ENCODE measurements around the gene ACSM3. TPM values are rescaled to one million over a fixed set of nuclear protein-coding genes. Genes with fewer than 3 reads are reported as not detected.

Gene ACSM3
- polyA plus RNA-seq, 1 experiment, result 0.29 TPM

DNA sequence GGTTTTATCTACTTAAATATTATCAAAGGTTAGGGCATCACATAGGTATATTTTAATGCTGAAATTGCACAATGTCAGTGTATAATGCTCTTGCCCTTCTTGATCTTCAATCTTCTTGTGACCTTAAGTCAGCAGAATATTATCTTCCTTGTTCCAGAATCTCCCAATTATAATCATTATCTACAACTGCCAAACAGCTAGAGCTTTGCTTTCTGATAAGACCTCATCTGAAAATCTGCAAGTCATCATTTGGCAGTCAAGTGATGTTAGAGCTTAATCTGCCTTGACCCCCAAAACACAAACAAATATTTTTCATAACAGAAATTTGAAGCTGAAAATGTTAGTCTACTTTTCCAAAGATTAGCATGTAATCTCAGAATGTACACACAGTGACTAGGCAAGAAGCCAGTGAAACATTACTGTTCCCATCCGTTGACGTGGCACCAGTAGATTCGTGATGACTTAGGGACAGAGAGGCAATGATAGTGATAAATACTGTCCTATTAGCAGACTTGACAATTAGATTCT lies 62.3 kb downstream of the ACSM3 start:
- CTCF ChIA-PET, result interaction anchor here (0.6 to 2.0 kb wide), 5 partner anchors 11 to 258 kb away, joined by 3 to 5 read pairs (median 3); partner anchors contain the start of genes ERI2 and REXO5
- no peak for DNase-seq (ENCODE audit: low read depth)

GRCh38 chr16:20829536-20829935 lies 65.7 kb downstream of the ACSM3 start:
- POLR2A ChIA-PET, result no interaction called here
- peaks cover 2% of the 10 kb centered on the region; the same call in 1 of the 2 replicates for H3K36me3 ChIP-seq (ENCODE audit: control insufficient read depth, insufficient read depth, low read length)
- DNase-seq (ENCODE audit: low read depth), result no peak
- H3K27me3 ChIP-seq (ENCODE audit: control insufficient read depth, insufficient read depth, low read length), result no peaks in the 10 kb centered on the region
- CTCF ChIA-PET, result no interaction called here
- H3K4me3 ChIP-seq (ENCODE audit: low read depth, low read length), result no peak overlapping the region
- TF ChIP-seq CTCF (IDR thresholded peaks at IDR 0.05; ENCODE audit: insufficient read depth, low read depth, low read length), result no peak

More for the DNA sequence above, 62.3 kb downstream of the ACSM3 start:
- no peak for TF ChIP-seq CTCF (IDR thresholded peaks at IDR 0.05; ENCODE audit: insufficient read depth, low read depth, low read length)
- H3K4me3 ChIP-seq (ENCODE audit: low read depth, low read length), result no peak overlapping the region
- no peaks in the 10 kb centered on the region for H3K27me3 ChIP-seq (ENCODE audit: control insufficient read depth, insufficient read depth, low read length)
- peaks cover 2% of the 10 kb centered on the region; the same call in 1 of the 2 replicates for H3K36me3 ChIP-seq (ENCODE audit: control insufficient read depth, insufficient read depth, low read length)
- POLR2A ChIA-PET, result no interaction called here

DNA sequence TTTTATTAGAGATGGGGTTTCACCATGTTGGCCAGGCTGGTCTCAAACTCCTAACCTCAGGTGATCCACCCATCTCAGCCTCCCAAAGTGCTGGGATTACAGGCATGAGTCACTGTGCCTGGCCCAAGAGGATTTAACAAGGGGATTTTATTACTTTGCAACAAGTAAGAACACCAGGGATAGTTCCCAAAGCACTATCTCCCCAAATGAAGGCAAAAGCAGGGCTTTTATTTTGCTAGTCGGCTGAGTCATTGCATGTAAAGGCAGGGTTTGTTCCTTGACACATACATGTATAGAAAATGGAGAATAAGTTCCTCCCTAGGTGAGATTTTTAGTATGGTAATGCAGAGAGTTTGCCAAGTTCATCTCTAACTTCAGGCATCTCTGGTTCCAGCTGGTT lies 66.6 kb downstream of the ACSM3 start:
- POLR2A ChIA-PET, result no interaction called here
- no peak overlapping the region for H3K4me3 ChIP-seq (ENCODE audit: low read depth, low read length)
- no peaks in the 10 kb centered on the region for H3K27me3 ChIP-seq (ENCODE audit: control insufficient read depth, insufficient read depth, low read length)
- TF ChIP-seq CTCF (IDR thresholded peaks at IDR 0.05; ENCODE audit: insufficient read depth, low read depth, low read length), result no peak
- H3K36me3 ChIP-seq (ENCODE audit: control insufficient read depth, insufficient read depth, low read length), result peaks cover 2% of the 10 kb centered on the region; the same call in 1 of the 2 replicates
- no peak for DNase-seq (ENCODE audit: low read depth)
- CTCF ChIA-PET, result interaction anchor here (1.0 to 1.1 kb wide), 3 partner anchors 17 to 24 kb away, joined by 4 to 8 read pairs (median 5); partner anchors contain the start of genes ERI2 and REXO5

GRCh38 chr16:20833086-20833485 lies 69.3 kb downstream of the ACSM3 start:
- peaks cover 2% of the 10 kb centered on the region; the same call in 1 of the 2 replicates for H3K36me3 ChIP-seq (ENCODE audit: control insufficient read depth, insufficient read depth, low read length)
- no peaks in the 10 kb centered on the region for H3K27me3 ChIP-seq (ENCODE audit: control insufficient read depth, insufficient read depth, low read length)
- POLR2A ChIA-PET, result interaction anchor here (0.5 kb wide), 1 partner anchor 79 kb away, joined by 3 read pairs; no protein-coding TSS in a partner anchor
- CTCF ChIA-PET, result interaction anchor here (0.8 to 1.4 kb wide), 4 partner anchors 12 to 204 kb away, joined by 3 to 4 read pairs (median 3); no protein-coding TSS in a partner anchor
- H3K4me3 ChIP-seq (ENCODE audit: low read depth, low read length), result no peak overlapping the region
- no peak for DNase-seq (ENCODE audit: low read depth)
- TF ChIP-seq CTCF (IDR thresholded peaks at IDR 0.05; ENCODE audit: insufficient read depth, low read depth, low read length), result no peak

GRCh38 chr16:20838240-20838639 lies 74.4 kb downstream of the ACSM3 start:
- no peak for DNase-seq (ENCODE audit: low read depth)
- Histone ChIP-seq H3K27me3 (ENCODE audit: control insufficient read depth, insufficient read depth, low read length) (no peaks in the 10 kb centered on the region), H3K4me3 (ENCODE audit: low read depth, low read length) (no peak overlapping the region), H3K36me3 (ENCODE audit: control insufficient read depth, insufficient read depth, low read length) (peaks cover 2% of the 10 kb centered on the region; the same call in 1 of the 2 replicates)
- ChIA-PET CTCF (interaction anchor here (0.6 kb wide), 1 partner anchor 33 kb away, joined by 3 read pairs; no protein-coding TSS in a partner anchor), POLR2A (no interaction called here)
- no peak for TF ChIP-seq CTCF (IDR thresholded peaks at IDR 0.05; ENCODE audit: insufficient read depth, low read depth, low read length)
